ENCODE measurements around the gene ATP2A3.

Gene ATP2A3

DNA sequence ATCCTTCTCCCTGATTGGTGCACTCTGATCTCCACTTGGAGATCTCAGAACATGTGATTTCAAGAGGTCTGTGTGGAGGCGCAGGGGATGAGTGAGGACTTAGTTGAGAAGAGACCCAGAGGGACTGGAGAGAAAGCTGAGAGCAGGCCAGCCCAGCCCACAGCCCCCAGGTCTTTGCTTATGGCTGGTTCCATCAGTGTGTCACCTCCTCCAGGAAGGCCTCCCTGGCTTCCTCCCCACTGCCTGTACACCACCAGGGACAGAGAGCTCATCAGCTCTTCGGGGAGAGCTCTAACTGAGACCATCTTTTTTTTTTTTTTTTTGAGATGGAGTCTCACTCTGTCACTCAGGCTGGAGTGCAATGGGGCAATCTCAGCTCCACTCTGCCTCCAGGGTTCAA is 51.4 kb downstream of the ATP2A3 start:
- DNase-seq (ENCODE audit: low read depth, low spot score) = no peak

DNA sequence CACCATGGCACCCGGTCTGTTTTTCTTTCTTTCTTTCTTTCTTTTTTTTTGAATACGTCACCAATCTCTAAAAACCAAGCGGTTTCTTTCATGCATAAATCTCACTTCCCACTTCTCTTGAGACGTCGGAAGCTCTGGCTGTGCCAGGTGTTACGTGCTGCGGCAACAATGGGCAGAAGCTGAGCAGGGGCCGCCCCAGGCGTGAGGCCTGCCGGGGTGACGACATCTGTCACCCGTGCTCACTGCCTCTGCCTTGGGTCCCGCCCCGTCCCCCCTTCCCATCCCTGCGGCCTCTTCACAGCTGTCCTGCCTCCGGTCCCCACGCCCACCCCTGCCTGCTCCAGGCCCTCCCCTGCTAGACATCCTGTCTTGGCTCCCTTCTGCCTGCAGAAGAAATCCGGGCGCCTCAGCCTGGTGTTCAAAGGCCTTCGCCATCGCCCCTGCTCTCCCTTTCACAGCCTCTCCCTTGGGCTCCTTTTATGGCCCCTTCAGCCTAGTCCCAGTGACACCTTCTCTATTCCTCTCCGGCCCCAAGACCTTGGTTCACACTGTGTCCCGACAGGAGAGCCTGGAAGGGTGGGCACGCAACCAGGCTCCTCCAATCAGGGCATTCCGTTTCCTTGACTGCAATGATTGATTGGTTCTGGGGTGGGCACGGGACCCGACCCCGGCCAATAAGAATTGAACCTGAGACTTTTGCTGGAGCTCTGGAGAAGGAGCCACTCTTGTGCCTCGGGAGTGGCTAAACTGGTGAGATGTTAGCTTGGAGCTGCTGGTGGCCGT is 52.8 kb downstream of the ATP2A3 start:
- peak; percentile 34 for DNase-seq (ENCODE audit: low read depth, low spot score)

DNA sequence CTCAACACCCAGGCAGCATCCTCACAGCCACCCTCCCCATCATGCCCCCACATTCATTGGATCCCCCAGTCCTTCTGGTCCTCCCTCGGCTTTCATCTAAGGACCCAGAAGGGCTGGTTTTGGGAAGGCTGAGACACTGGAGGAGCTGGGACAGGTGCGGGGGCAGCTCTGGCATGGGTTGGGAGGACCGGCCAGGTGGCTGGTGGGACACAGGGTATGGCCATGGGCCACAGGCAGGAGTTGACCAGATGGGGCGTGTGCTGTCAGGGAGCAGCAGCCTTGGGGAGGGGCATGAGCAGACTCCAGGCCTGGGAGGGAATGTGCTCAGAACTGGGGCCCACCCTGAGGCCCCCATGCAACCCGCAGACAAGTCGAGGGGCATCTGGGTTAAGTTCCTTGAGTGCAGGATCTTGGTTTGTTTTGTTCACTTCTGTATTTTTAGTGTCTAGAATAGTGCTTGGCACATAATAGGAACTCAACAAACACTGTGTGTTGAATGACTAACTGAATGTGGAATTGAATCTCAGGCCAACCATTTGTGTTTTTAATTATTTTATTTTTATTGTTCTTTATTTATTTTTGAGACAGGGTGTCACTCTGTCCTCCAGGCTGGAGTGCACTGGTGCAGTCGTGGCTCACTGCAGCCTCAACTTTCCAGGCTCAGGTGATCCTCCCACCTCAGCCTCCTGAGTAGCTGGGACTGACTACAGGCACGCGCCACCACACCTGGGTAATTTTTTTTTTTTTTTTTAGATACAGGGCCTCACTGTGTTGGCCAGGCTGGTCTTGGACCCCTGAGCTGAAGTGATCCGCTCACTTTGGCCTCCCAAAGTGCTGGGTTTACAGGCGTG is 53.6 kb downstream of the ATP2A3 start:
- DNase-seq (ENCODE audit: low read depth, low spot score) = no peak

DNA sequence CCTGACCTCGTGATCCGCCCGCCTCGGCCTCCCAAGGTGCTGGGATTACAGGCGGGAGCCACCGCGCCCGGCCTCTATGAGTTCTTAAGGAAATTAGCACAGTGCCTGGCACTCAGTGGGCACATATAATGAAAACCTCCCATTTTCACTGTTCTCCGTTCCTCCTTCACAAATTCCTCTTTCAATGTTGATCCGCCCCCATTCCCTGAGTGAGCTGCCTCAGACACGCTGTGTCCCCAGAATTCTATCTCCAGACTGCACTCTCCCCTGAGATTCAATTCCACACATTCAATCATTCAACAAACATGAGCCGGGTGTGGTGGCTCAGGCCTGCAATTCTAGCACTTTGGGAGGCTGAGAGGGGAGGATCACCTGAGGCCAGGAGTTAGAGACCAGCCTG is 55.0 kb downstream of the ATP2A3 start:
- no peak for DNase-seq (ENCODE audit: low read depth, low spot score)

DNA sequence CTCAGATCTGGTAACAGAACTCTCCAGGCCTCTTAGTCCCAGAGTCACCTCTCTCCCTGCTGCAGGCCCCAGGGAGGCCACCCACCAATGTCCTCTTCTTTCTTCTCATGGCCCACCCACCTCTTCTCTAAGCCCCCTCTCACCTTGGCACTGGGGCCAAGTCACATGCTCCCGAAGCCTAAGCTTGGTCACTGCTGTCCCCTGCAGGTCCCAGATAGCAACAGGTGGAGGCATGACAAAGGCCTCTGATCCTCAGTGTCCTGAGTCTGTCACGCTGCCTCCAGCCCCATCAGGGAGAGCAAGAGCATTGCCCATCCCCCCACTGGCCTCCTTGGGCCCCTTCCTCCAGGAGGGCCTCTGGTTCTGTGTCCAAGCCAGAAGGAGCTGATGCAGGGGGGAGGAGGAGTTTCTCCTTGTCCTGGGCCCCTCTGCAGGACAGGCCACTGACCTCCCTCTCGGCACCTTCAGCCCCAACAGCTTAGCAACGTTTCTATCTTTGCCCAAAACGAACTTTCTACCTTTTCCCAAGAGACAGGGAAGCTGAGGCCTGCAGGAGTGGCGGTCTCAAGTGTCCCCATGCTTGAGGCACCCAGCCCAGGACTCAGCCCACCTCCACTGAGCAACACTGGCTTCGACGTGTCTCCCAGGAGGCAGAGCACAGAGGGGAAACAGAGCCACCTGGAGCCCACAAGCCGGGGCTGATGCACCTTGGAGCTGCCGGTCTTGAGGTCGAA is 56.6 kb downstream of the ATP2A3 start:
- DNase-seq (ENCODE audit: low read depth, low spot score) = no peak

DNA sequence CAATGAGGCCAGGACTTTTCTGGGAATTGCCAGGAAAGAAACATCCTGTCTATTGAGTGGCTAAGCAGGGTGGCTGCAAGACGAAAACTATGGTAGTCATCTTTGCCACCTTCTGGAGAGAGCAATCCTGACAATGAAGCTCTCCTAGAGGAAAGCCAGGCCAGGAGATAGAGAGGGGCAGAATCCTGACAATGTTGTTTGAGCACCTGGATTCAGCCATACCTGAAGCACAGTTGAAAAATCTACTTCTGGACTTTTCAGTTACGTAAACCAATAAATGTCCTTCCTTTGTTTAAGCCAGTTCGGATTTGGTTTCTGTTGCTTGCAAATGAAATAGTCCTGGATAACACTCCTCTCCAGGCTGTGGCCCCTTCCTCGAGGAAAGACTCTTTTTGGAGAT is 57.4 kb downstream of the ATP2A3 start:
- no peak for DNase-seq (ENCODE audit: low read depth, low spot score)

DNA sequence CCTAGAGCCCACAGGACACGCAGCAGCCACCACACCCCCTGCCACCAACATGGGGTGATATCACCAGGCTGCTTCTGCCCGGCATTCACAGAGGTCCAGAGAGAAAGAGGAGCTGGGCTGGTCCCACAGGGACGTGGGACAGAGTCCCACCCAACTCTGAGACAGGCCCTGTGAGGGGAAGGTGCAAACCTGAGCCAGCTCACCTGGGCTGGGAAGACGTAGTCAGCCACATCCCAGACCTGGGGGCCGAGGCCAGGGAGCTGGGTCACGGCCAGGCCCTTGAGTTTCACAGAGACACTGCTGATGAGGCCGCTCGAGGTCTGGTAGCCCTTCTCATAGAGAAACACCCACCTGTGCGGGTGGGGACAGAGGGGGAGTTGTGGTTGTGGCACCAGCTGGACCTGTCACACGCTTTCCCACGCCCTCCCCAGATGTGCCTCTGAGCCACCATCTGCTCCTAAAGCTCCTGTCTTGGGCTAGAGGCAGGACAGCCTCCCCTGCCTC is 59.2 kb downstream of the ATP2A3 start:
- DNase-seq (ENCODE audit: low read depth, low spot score) = no peak

DNA sequence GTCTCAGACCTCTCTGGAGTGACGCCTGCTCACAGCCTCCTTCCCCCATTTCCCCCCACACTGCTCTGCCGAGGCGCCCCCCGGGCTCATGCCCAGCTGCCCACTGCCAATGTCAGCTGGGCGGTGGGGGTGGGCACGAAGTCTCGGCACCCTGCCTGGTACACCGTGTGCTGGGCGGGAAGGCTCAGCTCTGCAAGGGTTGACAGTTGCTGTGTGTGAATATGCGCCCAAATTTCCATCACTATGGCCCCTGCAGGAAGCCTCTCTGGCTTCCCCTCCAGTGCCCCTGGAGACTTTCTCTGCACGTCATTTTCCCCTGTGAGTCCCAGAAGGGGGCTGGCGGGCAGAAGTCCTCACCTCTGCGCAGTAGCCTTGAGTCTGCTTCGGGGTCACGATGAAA is 59.7 kb downstream of the ATP2A3 start:
- DNase-seq (ENCODE audit: low read depth, low spot score) = no peak

DNA sequence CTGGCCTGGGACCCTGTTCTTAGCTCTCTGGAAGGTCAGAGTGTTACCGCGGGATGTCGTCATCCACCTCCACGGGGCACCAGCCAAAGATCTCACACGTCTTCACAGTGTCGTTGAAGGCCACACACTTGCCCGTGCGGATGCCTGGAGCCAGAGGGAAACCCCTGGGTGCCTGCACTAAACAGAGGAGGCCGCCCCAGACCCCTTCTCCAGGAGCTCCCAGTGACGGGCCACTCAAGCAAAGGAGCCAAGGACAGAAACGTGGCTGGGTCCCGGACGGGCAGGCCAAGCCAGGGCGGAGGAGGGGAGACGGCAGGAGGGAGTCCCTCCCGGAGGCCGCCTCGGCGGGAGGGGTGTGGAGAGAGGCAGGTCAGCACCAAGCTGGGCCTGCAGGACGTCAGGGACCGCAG is 60.4 kb downstream of the ATP2A3 start:
- no peak for DNase-seq (ENCODE audit: low read depth, low spot score)

DNA sequence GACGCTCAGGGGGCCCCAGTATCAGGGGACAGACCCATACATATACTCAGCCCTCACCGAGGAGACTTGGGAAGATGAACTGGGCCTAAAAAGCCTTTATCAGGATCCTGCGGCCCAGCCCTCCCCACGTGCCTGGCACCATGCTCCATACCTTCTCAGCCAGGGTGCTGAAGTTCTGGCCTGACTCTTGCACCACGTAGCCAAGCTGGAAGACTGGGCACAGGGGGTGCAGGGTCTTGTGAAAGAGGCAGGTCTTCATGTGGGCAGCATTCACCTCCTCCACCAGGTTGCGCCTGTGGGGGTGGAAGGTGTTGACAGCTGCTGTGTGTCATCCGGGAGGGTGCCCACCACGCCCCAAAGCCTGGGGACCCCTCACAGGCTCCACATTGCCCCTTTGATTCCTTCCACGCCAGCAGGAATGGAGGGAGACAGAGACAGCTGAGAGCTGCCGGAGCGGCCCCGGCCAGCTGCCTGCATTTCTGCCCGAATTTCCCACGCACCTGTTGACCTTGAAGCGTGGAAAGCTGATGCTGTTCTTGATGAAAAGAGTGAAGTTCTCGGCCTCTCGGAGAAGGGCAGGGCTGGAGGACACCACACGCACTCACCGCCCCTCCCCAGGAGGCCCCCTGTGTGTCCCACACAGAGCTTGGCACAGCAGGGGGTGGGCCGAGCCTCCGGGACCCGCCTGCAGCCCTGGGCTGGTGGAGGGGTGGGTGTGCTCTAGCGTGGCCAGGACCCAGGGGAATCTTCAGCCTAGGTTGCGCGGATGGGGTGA is 61.0 kb downstream of the ATP2A3 start:
- no peak for DNase-seq (ENCODE audit: low read depth, low spot score)

DNA sequence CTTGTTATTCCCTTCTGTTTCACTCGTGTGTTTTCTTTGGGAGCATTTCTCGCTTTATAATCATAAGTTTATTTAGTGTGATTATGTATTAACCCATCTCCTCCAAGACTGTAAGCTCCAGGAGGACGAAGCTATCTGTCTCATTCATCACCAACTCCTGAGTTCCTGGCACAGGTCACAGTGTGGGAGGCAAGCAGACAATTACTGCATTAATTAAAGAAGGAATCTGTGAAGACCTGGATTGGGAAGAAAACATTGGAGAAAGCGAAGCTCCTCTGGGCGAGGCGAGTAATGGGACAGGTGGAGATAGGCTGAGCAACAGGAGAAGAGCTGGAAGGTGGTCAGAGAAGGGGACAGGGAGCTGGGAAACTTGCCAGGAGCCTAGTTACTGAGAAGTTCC is 63.6 kb downstream of the ATP2A3 start:
- no peak for DNase-seq (ENCODE audit: low read depth, low spot score)

DNA sequence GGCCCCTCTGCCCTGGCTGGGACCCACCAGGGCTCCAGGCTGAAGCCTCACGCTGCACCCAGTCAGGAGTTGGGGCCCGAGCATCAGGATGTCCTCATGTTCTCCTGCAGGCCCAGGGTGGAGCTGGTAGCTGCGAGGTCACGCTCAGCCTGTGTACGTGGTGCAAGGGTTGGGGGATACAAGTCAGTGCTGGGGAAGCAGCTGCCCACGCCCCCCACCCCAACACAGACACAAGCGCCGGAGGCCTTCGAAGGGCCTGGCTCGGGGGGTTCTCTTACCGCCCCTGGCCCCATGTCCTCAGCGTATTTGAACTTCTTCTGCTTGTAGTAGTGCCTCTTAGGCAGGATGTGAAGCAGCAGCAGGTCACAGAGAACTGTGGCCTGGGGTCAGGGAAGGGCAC is 66.5 kb downstream of the ATP2A3 start:
- no peak for DNase-seq (ENCODE audit: low read depth, low spot score)

DNA sequence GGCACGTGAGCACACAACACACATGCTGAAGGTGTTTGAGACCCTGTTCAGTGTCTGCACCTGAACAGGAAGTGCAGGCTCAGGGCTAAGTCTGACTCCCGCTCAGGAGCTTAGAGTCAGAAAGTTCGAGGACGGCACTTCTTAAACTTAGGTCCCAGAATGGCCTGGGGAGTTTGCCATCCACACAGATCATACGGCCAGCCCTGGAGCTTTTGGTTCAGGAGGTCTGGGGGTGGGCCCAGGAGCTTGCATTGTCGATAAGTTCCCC is 67.3 kb downstream of the ATP2A3 start:
- no peak for DNase-seq (ENCODE audit: low read depth, low spot score)

DNA sequence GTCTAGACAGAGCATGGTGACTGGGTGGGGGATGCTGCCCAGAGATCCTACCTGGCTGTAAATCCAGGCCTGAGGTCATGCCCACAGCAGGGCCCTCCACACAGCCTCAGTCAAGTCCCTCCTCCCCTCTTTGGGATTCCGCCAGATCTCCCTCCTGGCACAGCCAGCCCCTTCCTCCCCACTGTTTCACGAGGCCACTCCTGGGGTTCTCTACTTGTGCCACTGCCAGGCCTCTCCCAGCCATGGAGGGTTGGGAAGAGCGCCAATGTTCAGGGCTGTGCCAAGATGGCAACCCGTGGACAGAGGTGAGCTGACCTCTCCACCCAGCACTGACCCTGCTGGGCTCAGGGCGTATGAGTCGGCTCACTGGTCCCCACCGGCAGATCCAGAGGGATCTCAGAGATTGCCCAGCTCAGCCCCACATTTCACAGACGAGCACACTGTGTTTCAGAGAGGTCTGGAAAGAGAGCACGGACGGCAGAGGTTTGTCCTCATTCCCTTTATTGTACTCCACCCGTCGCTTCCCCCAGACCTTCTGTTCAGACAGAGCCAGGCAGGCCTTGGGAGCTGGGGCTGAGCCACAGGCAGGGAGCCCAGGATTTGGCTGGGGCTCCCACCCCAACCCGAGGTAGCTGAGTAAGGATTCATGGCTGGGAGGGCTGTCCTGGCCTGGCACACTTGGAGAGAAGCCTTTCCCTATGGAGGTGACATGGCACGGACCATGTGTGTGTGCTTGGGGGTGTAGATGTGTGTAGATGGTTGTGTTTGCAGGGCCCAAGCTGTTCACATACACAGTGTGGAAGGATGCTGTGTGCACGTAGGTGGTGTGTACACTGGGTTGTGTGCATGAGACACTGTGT is 67.9 kb downstream of the ATP2A3 start:
- no peak for DNase-seq (ENCODE audit: low read depth, low spot score)

DNA sequence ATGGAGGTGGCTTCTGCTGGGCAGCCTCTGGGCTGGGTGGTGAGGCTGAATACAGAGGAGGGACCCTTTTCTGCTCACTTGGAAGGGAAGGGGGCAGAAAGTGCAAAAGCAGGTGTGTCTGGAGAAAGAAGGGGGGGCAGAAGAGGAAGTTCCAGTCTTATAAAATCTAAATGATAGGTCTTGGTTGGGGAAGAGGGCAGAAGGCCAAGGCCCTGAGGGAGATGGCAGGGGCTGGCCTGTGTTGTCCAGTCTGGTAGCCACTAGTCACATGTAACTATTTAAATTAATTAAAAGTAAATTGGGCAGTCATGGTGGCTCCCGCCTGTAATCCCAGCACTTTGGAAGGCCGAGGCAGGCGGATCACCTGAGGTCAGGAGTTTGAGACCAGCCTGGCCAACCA is 68.9 kb downstream of the ATP2A3 start:
- no peak for DNase-seq (ENCODE audit: low read depth, low spot score)

DNA sequence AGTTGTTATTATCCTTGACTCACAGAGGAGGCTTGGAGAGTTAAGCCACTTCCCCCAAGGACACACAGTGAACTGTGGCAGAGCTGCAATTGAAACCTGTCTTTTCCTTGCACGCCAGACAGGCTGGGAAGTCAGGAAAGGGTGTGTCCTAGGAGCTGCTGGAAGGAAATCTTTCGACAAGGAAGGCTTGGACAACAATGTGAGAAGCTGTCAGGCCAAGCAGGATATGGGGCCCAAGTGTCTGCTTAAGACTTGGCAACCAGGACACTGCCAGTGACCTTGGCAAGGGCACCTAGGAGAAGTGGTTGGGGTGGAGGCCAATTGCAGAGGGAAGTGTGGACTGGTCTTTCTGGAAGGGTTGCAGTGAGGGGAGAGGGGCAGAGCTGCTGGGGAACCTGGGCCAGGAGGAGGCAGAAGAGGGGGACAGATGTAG is 69.3 kb downstream of the ATP2A3 start:
- DNase-seq (ENCODE audit: low read depth, low spot score) = no peak

DNA sequence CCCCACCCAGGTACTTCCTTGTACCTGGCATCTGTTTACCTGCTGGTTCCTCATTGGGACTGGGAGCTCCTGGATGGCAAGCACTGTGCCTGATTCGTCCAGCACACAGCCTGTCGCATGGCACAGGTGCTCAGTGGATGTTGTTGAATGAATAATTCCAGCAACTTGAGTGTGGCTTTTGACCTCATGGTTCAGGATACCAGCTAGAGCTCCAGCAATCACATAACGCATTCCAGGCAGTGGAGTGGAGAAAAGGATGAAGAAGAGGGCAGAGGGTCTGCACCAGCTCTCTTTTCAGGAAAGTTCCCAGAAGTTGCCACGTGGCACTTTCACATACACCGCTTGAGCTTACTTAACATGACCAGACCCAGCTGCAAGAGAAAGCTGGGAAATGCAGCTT is 70.0 kb downstream of the ATP2A3 start:
- no peak for DNase-seq (ENCODE audit: low read depth, low spot score)

DNA sequence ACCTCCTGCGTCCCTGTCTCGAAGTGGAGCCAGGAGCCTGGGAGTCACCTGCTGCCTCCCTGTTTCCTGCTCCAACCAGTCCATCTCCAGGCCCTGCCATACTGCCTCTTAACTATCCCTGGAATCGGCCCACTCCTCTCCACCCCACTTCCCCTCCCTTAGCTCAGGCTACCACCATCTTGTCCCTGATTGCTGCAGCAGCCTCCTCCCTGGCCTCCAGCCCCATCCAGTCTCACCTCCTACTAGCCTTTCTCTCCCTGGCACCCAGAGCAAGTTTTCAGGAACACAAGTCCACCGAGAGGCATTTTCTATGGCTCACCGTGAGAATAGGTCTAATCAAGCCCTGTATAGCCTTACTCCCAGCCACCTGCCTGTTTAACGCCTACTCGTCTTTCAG is 70.5 kb downstream of the ATP2A3 start:
- DNase-seq (ENCODE audit: low read depth, low spot score) = no peak

DNA sequence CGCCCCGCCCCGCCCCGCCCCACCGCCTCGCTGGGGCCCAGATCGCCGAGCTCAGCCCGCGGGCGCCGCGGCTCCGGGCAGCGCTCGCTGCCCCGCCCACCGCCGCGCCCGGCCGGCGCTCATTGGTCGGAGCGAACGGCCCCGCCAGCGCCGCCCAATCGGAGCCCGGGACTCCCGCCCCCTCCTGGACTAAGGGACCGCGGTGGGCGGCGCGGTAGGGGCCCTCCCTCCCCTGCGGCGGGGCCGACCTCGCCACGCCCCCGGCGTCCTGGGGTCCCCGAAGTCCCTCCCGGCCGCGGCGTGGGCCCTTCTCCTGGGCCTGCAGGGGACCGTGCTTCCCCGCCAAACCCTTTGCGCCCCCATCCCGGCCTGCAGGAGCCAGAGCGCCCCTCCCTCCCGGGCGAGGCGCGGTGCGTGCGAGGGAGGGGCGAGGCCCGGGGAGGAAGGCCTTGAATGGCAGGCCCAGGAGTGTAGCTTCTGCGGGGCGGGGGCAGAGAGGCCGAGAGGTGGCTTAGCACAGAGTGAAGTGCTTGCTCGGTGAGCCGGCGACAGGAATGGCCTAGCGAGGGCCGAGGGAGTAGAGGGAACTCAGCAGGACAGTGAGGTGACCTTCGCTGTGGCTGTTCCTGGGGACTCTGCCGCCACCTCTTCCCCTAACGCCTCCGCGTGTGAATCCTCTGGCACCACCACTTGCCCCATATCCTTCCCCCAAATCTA is 71.1 kb downstream of the ATP2A3 start, which contains the start of gene CAMKK1:
Gene CAMKK1 (minus strand): TSS at position 51 of the 717 bp plus-strand sequence. CDS start 7,366 bp downstream, outside the sequence.
- DNase-seq (ENCODE audit: low read depth, low spot score) = peak; percentile 89
